ENCODE results near the gene PTPRN2.

The PTPRN2 gene

DNA sequence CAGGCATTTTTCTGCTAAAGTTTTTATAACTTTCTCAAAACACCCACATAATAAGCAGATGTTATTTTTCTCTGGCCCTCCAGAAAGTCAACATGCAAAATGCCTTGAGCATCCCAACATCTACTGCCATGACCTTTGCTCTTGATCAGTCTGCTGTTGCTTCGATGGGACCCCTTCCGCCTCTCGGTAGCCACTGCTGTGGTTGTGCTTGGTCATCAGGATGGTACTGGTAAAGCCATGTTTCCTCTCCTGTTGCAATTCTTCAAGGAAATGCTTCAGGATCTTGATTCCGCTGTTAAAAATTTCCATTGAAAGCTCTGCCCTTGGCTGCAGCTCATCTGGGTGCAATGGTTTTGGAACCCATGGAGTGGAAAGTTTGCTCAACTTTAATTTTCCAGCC lies 717.8 kb downstream of the PTPRN2 start:
- DNase-seq (ENCODE audit: low read depth in 2 of 2), result no peak

DNA sequence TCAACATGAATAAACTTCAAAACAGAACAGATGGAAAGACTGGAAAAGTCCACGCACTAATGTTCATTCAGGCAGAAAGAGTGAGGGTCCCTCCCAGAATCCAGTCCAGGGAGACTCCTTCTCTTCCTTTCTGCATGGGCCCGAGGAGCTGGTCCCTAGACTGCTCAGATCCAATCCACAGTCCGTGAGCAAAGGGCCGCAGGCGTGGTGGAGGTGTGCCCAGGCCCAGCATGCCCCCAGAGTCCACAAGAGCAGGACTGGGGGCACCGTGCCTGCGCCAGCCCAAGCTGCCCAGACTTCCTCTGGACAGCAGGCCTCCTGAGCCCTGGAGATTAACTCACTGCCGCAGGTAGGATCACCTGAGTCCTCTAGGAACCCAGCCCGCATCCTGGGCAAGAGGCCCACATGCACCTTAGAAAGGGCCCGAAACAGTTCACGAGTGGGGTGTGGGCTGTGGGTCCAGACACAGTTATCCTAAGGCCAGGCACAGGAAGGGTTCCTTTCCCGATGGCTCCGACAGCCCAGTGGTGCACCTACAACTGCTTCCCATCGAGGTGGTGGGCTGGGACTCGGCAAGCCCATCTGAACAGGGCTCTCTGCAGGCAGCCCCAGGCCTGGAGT lies 719.8 kb downstream of the PTPRN2 start:
- DNase-seq (ENCODE audit: low read depth in 2 of 2), result no peak

DNA sequence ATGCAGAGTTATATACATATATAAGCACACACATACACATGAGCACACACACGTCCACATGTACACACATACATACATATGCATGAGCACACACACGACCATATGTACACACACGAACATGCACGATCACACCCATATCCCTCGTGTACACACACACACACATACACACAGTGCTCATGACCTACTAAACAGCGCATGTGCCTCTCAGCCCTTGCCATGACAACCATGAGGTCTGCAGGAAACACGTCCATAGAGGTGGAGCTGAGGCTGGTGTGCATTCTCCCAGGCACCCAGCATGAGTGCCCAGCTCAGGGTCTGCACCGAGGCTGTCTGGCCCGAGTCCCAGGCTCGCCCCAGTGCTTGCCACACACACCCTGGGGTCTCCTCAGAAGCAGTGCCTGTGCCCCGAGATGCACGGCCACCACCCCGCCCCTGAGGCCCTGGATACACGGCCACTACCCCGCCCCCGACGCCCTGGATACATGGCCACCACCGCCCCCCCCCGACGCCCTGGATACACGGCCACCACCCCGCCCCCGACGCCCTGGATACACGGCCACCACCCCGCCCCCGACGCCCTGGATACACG lies 721.2 kb downstream of the PTPRN2 start:
- DNase-seq (ENCODE audit: low read depth in 2 of 2), result no peak

DNA sequence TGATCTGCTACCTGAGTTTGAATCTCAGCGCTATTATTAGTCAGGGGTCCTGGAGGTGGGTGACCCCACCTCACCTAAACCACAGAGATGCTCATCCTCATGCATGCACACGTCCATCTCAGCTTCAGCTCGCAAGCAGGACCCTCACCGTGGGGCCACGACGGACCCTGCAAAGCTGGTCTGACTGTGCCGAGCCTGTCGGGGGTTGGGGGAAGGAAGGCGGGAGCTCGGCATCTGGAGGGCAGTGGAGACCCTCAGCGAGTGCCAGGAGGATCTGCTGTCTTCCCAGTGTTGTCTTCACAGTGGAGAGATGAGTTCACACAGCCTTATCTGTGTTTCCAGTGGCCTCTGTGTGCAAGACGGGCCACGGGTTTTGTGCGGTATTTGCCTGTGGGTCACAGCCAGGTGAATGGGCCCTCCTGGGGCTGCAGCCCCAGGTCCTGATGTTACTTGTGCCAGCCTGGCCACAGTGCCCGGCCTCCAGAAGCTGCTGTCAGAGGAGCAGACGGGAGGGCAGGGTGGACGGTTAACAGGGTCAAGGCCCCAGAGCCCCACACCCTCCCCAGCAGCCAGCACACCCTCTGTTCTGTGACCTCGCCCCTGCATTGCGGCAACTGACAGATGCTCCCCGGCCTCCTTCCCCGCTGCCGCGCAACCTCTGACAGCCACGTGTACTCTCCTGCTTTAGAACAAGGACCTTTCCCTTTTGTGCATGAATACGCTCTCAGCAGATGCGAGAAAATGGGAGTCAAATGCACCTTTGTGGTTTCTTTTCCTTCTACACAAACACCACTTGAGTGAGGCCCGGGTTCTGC lies 722.1 kb downstream of the PTPRN2 start:
- DNase-seq (ENCODE audit: low read depth in 2 of 2), result no peak

DNA sequence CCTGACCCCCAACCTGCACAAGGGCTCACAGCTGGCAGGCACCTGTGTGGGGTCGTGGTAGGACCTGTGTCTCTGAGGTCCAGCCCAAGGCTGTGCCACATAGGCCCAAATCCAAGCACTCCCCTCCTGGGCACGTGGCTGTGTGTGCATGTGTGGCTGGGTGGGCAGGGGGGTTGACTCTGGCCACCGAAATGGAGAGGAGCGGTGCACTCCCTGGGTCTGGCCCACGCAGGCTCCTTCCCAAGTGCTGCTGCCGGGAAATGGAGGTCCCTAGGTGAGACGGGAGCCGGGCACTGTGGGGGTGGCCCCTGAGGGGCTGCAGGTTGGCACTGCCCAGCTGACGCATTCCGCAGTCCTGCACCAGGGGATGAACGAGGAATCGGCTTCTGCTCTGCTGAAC lies 722.7 kb downstream of the PTPRN2 start:
- DNase-seq (ENCODE audit: low read depth in 2 of 2), result no peak

DNA sequence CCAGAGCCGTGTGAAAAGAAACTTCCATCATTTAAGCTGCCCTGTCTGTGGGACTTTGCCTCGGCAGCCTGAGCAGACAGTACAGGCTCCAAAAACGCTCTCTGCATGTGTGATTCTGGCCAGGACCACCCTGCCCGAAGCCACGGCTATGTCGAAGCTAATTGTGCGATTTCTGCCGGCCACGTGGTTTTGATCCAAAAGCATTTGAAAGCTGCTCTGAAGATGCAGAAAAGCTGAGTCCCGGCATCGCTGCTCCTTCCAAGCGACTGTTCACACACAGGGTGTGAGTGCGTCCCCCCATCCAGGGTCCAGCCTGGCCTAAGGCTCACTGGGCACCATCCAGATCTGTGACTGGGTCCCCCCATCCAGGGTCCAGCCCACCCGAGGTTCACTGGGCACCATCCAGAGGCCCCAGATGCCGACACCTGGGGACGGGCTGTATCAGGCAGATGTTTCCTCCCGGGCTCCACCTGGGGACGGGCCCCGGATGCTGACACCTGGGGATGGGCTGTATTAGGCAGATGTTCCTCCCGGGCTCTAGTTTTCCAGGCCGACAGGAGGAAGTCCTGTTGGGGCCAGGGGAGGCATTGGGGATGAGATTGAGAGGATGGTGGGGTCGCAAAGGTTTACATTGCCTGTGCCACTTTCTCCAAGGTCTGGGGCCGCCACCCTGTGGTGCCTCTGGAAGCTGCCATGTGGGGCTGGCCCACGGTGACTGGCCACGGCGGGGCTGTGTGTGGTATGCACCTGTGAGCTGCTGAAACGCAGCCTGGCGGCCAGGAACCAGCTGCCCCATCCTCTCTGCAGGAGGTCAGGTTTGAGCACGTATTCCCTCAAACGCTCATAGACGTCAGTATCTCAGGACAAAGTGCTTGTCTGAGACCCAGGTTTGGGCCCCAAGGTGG lies 723.5 kb downstream of the PTPRN2 start:
- DNase-seq (ENCODE audit: low read depth in 2 of 2), result no peak

DNA sequence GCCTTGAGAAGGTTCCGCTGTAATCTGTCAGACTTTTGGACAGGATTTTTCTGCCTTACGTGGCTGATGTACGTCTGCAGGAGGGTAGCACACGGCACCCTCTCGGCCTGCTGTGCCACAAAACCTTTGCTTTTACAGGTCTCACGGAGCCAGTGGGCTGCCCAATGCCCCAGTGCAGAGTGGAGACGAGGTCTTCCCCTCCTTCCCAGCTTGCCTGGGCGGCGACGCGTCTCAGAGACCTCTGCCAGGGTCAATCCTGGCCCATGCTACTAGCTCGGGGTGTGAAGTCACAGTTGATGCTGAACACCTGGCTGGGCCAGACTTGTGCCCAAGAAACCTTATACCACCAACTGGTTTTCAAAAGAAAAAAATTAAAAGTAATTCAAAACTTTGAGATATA lies 724.4 kb downstream of the PTPRN2 start:
- DNase-seq (ENCODE audit: low read depth in 2 of 2), result no peak

DNA sequence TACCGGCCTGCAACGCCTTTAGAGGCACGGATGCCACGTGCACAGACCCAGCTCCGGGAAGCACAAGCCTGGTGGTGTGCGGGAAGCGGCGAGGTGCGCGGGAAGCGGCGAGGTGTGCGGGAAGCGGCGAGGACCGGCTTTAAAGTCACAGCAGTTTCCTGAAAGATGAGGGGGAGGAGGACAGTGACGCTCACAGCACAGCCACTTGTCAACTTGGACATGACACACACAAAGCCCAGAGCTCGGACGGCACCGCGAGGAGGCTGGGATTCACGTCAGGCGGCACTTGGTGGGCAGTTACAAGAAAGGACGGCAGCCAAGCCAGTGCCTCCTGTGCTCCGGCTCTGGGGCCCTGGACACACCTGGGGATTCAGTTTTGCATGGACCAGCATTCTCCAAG lies 724.9 kb downstream of the PTPRN2 start:
- no peak for DNase-seq (ENCODE audit: low read depth in 2 of 2)

DNA sequence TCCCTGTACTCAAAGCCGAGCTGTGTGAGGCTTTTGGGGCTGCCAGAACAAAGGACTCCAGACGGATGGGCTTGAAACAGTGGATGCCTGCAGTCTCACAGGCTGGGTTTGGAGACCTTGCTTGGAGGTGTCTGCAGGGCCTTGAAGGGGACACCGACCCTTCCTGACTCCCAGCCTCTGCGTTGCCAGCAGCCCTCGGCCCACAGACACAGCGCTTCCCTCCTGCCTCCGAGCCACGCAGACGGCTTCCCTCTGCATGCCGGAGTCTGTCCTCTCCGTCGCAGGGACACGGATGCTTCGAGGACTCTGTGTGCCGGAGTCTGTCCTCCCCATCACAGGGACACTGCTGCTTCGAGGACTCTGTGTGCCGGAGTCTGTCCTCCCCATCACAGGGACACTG lies 726.1 kb downstream of the PTPRN2 start:
- no peak for DNase-seq (ENCODE audit: low read depth in 2 of 2)

DNA sequence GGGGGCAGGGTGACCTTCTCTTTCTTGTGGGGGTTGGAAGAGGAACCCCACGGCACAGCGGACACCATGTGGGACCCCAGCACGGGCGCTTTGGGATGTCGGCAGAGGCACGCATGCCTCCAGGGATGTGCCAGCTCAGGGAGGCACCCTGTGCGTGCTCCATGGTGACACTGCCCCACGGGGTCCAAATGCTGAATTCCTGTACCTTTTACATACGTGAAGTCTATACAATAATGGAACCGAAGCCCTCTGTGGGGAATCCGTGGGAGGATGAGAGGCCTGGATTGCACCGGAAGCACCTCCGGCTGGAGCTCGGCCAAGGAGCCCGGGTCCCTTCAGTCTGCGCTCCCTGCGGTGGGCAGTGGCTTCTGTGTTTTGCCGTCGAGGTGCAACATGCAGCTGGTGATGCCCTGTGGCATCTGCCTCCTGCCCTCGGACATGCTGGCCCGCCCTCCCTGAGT lies 726.6 kb downstream of the PTPRN2 start:
- no peak for DNase-seq (ENCODE audit: low read depth in 2 of 2)

DNA sequence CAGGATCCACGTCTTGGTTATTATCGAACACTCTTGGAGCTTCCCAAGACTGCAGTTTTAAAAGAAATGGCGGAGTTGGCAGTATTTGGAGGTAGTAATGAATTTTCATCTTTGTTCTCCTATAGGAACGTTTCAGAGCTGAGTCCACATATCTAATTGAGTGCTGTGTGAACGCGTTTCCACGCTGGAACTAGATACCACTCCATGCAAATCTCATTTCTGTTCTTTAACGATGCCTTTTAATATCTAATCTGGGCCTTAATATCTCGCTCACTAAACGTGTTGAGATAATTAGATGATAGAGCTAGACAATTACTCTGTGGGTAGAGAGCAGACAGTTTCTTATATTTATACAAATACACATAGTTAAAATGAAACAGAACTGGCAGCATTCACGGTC lies 727.2 kb downstream of the PTPRN2 start:
- no peak for DNase-seq (ENCODE audit: low read depth in 2 of 2)

DNA sequence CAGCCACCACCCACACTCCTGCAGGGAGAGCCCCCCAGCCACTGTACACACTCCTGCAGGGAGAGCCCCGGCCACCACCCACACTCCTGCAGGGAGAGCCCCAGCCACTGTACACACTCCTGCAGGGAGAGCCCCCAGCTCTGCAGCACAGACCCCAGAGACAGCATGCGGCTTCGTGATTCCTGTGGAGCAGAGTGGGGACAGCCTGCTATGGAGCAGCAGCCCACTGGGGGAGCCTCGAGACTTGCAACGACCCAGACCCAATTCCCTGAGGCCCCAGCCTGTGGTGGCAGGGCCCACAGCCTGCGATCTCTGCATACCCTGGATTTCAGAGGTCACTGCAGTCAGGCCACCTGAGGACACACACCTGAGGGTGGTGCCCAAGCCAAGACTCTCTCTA lies 727.7 kb downstream of the PTPRN2 start:
- DNase-seq (ENCODE audit: low read depth in 2 of 2), result no peak

DNA sequence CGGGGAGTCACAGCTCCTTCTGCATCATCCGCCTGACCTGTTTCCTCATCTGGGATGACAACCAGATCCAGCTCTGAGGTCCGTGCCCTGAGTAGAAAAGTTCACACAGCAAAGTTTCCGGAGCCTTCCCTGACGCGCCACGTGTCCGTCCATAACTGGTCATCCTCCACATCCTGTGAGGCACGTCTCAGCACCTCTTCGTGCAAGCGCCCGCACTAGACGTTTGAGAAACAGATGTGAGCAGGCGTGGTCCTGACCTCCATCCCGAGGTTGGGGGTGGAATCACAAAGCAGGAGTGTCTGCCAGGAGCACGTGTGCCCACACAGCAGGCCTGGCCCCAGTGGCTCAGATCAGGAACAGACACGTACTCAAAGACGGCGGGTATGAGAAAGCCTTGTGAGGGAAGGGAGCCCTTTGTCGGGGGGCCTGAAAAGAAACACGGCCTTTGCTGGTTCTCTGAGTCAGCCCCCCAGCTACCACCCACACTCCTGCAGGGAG lies 730.0 kb downstream of the PTPRN2 start:
- no peak for DNase-seq (ENCODE audit: low read depth in 2 of 2)

DNA sequence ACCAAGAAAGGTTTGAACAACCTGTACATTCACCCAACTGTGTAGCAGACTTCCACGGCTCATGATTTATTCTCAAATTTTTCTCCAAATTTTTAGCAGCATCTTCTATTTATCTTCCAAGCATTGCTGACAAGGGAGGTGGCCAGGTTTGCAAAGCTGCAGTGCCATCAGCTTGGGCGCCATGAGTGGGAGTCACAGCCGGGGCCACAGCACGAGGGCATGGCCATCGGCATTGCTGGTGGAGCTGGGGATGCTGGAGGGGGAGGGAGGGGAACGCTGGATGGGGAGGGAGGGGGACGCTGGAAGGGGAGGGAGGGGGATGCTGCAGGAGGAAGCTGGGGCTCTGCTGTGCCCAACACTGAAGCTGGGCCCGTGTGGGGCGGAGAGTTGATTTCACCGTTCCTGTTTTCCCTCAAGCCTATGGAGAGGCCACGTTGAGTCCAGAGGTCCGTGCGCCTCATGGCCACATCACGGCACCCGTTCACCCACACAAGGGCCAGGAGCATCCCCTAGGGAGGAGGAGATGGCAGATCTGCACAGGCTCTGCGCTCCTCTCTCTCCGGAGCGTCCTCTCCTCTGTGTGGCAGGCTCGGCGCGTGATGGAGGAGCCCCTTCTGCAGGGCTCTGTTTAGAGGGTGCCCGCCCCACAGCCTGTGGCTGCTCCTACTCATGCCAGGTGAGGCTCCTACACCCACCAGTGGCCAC lies 730.6 kb downstream of the PTPRN2 start:
- no peak for DNase-seq (ENCODE audit: low read depth in 2 of 2)

DNA sequence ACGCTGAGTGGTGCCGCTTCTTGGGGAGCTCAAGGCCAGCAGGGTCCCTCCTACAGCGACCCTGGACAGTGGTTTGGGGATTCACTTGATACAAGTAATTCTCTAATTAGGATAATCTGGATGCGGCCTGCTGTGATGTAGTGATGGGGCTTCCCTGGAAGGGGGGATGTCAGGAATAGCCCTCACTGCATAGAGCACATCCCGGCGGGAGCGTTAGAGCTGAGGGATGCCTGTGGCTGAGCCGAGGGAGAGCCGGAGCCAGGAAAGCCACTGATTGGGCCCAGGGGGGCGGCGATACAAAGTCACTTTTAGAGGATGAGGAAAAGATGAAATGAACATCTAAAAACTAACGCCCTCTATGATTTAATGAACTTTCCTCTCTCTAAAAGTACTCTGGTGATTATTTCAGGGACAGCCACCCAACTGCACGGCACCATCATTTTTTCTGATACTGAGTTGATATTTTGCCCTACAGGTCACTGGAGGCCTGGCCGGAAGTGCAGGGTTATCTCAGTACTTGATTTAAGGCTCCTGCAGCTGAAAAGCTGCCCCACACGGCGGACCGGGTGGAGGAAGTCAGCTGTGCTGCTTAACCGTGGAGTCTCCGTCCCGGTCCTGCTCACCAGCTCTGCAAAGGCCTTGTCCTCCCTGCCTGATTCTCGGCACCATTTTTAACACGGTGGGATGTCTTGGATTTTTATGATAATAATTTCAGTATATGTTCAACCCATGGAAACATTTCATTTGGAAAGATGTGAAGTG lies 732.0 kb downstream of the PTPRN2 start:
- no peak for DNase-seq (ENCODE audit: low read depth in 2 of 2)

DNA sequence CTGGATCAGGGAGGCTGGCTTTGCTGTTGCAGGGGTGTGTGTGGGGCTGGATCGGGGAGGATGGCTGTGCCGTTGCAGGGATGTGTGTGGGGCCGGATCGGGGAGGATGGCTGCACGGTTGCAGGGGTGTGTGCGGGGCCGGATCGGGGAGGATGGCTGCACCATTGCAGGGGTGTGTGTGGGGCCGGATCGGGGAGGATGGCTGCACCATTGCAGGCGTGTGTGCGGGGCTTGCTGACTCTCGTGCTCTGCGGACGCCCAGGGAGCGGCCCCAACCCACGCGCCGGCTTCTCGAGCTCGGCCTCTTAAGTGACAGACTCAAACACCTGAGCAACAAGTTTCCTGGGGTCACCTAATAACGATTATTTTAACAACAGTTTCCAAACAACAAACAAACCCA lies 732.6 kb downstream of the PTPRN2 start:
- no peak for DNase-seq (ENCODE audit: low read depth in 2 of 2)

DNA sequence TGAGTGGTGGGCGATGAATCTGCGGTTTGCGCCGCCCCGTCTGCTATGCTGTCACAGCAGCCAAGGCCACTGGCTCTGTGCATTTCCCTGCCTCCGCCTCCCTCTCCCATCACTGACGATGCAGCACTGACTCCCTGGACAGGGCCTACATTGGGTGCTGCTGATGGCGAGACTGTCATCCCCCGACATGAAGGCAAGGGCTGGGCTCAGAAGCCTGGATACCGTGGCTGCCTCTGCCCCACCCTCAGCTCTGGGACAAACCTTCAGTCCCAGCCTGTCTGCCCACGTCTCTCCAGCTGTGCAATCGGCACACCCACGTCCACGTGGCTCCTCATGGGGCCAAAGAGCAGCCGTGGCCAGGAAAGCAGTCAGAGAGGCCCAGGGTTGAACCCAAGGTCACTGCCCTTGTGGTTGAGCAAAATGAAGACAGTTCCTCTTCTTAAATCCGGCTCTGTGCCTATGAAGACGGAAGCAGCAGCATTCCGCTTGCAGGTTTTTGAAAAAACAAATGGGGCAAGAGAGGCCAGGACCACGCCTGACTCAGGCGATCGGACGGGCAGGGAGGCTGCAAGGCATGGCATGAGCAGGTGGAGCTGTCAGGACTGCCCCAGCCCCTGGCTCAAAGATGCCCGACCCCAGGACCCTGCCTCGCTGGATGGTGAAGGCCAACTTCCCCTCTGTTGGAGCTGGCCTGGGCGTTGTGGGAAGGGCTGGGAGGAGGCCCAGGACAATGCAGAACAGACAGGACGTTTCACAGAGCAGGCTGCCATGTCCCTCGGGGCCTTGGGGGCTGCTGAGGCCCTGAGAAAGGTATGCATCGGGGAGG lies 733.3 kb downstream of the PTPRN2 start:
- no peak for DNase-seq (ENCODE audit: low read depth in 2 of 2)

DNA sequence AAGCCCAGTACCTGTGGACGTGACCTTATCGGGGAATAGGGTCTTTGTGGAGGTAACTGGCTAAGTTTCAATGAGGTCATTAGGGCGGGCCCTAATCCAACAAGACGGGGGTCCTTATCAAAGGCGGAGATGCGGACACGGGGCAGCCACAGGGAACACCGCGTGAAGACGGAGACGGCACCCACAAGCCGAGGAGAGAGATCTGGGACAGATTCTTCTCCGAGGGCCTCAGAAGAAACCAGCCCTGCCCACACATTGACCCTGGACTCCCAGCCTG lies 733.9 kb downstream of the PTPRN2 start:
- DNase-seq (ENCODE audit: low read depth in 2 of 2), result no peak

DNA sequence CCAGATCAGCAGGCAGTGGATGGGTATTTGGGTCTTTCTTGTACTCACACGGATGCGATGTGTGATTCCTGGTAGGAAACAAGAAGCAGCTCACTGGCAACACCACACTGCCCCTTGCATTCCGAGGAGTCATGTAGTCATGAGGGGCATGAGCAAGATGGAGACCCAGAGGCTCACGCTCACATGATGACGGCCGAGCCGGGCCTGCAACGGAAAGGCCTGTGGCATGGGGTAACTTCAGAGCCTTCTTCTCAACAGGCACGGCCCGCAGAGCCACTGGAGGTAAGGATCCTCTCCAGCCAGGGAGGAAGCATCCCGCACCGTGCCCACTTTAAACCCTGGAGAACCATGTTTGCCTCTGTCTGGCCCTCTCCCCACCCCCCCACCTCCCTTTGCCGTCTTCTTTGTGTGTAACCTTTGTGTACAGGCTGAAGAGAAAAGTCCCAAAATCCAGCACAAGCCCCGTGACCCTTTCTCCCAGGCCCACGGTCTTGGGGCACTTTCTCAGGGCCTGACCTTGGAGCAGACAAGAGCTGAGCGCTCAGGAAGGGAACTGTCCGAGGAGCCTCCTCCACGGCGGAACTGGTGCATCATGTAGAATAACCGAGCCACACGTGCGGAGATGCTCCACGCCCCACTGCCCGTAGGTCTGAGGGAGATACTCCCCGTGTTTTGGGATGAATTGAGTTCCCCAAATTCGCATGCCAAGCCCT lies 734.4 kb downstream of the PTPRN2 start:
- DNase-seq (ENCODE audit: low read depth in 2 of 2), result no peak

Measured in stimulated activated CD8-positive, alpha-beta memory T cell treated with anti-CD3 and anti-CD28 coated beads, Interleukin-7, amount 100 ng/mL, for 1 hour (primary cell).